Ramos (cell line): ENCODE results near the gene AOC3.
"Not testable (repeated sequence)": the region's sequence is repeated elsewhere in the genome, so short reads cannot be mapped to it uniquely, and the experiment has no call there.

Source experiments
- in situ Hi-C: fragments of 300-500 bp; cut with MboI; formaldehyde crosslinking; loops from one replicate; pipeline ENCODE4 v1.14.3; 2022; ENCODE audit warnings: low sequenced_read_pairs; ENCODE audit not compliant: unreplicated experiment

Gene AOC3

DNA sequence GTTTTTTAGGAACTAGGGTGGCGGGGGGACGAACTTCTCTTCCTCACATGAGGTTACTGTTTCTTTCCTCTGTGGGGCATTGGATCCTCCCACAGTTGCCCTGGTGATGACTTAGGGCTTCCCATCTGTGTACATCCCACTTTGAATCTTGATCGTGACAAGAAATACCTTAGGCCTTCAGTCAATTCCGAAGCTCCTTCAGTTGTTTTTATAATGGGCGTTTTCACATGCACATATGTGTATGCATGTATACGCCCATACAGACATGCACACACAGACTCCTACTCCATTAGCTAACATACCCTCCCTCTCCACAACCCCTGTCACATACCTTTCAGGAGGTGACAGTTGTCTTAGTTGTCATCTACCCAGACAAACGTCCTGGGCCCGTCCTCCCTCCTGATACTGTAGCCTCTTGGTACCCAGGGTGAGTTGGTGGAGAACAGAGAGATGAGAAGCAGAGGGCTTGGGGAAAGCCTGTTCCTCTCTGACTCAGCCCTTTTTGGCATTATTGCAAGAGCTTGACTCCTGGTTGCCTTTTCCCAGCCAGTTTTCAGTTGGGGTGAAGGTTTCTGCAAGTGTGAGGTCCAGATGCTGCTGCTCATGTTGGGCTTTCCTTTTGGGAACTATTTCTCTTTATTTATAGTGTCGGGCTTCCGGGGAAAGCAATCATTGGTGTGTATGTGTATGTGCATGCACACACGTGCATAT lies 8.9 kb upstream of the AOC3 start:
- in situ Hi-C loops, result loop anchor here (25.0 kb wide), 1 partner anchor 520 kb away; no protein-coding TSS in a partner anchor

DNA sequence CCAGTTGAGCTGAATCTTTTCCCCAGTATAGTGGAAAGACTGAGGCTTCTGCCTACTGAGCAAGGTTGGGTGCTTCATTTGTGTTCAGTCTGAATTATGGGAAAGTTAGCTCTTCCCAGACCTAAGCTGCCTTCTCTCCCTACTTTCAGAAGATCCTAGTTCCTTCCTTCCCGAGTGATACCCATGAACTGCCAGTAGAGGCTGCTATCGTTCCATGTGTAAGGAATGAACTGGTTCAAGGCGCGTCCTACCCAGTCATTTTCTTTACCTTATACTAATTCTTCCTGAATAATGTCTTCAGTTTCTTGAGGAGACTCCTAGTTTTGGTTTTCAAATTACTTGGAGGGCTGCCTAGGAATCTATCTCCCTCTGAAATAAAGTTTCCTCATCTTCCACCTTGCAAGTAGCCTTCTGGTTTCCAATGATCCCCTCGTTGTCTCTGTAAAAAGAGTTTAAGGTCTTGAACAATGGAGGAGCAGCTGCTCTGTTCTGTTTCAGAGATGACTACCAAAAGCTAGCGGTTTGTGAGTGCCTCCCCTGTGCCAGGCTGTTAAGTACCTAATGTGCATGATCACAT lies 7.6 kb upstream of the AOC3 start:
- in situ Hi-C loops, result loop anchor here (25.0 kb wide), 1 partner anchor 519 kb away; no protein-coding TSS in a partner anchor

DNA sequence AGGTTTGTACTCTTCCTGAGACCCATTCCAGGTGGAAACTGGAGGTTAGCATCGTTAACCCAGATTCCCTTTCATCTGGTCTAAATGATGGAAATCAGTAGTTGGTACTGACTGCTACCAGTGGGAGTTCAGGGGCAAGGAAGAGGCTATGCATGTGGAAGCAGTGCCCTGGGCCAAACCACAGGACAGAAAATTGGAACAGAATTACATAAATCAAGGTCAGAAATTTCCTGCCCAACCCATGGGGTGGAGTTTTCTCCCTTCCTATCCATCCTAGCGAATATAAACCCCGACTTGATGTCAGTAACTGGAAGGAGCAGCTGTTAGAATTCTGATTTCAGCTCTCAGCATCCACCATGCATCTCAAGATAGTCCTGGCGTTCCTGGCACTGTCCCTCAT lies 6.7 kb upstream of the AOC3 start, which contains the start of gene AOC2:
AOC2 (plus strand) TSS at position 310 of the 400 bp plus-strand sequence; CDS start at position 357, 47 bp downstream.
- in situ Hi-C loops, result loop anchor here (25.0 kb wide), 1 partner anchor 518 kb away; no protein-coding TSS in a partner anchor

DNA sequence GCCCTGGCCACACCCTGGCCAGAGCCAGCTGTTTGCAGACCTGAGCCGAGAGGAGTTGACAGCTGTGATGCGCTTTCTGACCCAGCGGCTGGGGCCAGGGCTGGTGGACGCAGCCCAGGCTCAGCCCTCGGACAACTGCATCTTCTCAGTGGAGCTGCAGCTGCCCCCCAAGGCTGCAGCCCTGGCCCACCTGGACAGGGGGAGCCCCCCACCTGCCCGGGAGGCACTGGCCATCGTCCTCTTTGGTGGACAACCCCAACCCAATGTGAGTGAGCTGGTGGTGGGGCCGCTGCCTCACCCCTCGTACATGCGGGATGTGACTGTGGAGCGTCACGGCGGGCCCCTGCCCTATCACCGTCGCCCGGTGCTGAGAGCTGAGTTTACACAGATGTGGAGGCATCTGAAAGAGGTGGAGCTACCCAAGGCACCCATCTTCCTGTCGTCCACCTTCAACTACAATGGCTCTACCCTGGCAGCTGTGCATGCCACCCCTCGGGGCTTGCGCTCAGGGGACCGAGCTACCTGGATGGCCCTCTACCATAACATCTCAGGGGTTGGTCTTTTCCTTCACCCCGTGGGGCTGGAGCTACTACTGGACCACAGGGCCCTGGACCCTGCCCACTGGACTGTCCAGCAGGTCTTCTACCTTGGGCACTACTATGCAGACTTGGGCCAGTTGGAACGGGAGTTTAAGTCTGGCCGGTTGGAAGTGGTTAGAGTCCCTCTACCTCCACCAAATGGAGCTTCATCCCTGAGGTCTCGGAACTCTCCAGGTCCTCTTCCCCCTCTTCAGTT lies 6.0 kb upstream of the AOC3 start:
- in situ Hi-C loops, result loop anchor here (25.0 kb wide), 1 partner anchor 517 kb away; no protein-coding TSS in a partner anchor

DNA sequence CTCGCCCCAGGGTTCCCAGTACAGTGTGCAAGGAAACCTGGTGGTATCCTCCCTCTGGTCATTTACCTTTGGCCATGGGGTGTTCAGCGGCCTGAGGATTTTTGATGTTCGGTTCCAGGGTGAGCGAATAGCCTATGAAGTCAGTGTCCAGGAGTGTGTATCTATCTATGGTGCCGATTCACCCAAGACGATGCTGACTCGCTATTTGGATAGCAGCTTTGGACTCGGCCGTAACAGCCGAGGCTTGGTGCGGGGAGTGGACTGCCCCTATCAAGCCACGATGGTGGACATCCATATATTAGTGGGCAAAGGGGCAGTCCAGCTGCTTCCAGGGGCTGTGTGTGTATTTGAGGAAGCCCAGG lies 5.5 kb upstream of the AOC3 start:
- in situ Hi-C loops, result loop anchor here (25.0 kb wide), 1 partner anchor 517 kb away; no protein-coding TSS in a partner anchor

DNA sequence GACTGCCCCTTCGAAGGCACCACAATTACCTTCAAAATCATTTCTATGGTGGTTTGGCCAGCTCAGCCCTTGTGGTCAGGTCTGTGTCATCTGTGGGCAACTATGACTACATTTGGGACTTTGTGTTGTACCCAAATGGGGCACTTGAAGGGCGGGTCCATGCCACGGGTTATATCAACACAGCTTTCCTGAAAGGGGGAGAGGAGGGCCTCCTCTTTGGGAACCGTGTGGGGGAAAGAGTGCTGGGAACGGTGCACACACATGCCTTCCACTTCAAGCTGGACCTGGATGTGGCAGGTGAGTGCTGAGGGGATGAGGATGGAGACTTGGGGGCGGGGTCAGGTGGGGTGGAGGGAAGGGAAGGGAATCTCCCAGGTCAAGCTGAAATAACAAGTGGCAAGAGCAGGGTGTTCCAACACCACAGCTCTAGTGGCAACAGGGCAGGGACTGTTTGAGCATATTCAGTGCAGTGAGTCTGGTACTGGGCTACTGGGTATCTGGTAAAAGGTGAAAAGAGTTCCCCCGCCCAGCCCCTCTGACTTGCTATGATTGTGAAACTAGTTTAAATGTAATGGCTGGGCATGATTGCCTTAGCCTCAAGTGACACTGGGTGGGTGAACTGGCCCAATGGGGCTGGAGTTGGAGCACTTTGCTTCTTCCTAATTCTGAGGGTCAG lies 4.9 kb upstream of the AOC3 start:
- in situ Hi-C loops, result loop anchor here (25.0 kb wide), 1 partner anchor 516 kb away; no protein-coding TSS in a partner anchor

DNA sequence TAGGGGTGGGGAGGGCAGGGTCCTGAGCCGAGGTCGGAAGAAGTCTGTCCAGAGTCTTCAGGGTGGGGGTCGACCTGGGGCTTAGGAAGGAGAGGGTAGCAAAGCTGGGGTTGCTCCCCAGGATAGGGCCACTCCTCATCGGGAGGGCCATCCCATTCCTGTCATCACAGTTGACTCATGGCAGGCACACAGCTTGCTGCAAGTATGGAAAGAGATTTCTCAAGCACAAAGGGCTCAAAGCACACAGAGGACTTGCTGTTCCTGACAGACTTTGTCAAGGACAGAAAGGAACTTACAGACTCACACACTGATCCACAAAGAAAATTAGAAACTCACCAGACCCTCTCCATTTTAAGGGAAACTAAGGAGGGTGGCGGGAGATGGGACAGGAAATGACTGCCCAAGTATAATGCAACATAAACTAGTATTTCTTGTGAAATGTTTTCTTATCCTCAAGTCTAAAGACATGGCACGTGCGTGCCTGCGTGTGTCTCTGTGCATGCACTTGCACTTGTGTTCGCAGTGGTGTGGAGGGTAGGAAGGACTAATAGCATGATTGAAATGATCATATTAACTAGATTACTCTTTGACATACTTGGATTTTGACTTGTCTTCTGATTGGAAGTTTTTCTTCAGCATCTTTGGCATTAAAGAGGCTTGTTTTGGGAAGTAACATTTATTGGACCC lies 4.3 kb upstream of the AOC3 start:
- in situ Hi-C loops, result loop anchor here (25.0 kb wide), 1 partner anchor 516 kb away; no protein-coding TSS in a partner anchor

DNA sequence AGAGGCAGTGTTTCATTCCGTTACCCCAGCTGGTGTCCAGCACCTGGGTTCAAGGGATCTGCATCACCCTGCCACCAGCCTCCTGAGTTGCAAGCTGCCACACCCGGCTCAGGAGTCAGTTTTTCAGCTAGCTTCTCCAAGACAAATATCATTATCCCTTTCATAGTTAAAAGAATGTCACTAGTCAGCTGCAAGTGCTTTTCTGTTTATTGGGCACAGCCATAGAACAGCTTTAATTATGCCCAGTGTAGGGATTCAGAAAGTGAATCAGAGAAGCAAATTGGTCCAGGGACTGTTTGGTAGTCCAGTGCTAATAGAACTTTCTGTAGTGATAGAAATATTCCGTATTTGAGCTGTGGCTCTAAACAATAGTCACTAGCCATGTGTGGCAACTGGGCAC lies 2.9 kb upstream of the AOC3 start:
- in situ Hi-C loops, result loop anchor here (25.0 kb wide), 1 partner anchor 514 kb away; no protein-coding TSS in a partner anchor

DNA sequence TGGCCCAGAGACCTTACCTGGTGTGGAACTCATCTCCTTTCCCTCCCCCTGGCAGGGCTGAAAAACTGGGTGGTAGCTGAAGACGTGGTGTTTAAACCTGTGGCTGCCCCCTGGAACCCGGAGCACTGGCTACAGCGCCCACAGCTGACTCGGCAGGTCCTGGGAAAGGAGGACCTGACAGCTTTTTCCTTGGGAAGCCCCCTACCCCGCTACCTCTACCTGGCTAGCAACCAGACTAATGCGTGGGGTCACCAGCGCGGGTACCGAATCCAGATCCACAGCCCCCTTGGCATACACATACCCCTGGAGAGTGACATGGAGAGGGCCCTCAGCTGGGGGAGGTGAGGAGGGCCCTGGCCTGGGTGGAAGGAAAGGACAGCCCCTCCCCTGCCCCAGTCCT lies 2.0 kb upstream of the AOC3 start:
- in situ Hi-C loops, result loop anchor here (25.0 kb wide), 1 partner anchor 513 kb away; no protein-coding TSS in a partner anchor

DNA sequence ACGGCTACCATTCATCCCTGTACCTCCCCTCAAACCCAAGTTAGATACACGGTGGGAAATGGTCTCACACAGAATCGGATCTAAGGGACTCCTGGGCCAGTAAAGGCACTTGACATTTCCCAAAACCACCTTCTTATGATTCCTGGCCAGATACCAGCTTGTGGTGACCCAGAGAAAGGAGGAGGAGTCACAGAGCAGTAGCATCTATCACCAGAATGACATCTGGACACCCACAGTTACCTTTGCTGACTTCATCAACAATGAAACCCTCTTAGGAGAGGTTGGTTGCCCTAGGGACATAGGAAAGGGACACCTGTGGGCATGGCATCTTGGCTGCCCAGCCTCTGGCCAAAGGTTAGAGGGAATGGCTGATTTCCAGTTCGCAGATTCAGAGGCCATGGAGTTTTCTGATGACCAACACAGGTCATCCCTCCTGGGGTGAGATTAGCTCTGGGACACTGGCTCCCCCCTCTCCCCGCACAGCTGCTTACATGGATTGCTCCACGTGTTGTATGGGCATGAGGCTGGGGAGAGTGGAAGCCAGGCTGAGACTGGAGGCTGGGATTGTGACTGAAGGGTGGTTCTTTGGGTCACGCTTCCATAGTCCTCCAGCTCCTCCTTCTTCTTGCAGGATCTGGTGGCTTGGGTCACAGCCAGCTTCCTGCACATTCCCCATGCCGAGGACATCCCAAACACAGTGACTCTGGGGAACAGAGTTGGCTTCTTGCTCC lies 1.4 kb upstream of the AOC3 start:
- in situ Hi-C loops, result loop anchor here (25.0 kb wide), 1 partner anchor 513 kb away; no protein-coding TSS in a partner anchor

DNA sequence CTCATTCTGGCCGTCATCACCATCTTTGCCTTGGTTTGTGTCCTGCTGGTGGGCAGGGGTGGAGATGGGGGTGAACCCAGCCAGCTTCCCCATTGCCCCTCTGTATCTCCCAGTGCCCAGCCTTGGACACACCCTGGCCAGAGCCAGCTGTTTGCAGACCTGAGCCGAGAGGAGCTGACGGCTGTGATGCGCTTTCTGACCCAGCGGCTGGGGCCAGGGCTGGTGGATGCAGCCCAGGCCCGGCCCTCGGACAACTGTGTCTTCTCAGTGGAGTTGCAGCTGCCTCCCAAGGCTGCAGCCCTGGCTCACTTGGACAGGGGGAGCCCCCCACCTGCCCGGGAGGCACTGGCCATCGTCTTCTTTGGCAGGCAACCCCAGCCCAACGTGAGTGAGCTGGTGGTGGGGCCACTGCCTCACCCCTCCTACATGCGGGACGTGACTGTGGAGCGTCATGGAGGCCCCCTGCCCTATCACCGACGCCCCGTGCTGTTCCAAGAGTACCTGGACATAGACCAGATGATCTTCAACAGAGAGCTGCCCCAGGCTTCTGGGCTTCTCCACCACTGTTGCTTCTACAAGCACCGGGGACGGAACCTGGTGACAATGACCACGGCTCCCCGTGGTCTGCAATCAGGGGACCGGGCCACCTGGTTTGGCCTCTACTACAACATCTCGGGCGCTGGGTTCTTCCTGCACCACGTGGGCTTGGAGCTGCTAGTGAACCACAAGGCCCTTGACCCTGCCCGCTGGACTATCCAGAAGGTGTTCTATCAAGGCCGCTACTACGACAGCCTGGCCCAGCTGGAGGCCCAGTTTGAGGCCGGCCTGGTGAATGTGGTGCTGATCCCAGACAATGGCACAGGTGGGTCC lies 607 bp downstream of the AOC3 start:
- in situ Hi-C loops, result not testable (repeated sequence)

DNA sequence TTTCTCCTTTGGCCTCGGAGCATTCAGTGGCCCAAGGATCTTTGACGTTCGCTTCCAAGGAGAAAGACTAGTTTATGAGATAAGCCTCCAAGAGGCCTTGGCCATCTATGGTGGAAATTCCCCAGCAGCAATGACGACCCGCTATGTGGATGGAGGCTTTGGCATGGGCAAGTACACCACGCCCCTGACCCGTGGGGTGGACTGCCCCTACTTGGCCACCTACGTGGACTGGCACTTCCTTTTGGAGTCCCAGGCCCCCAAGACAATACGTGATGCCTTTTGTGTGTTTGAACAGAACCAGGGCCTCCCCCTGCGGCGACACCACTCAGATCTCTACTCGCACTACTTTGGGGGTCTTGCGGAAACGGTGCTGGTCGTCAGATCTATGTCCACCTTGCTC lies 1.4 kb downstream of the AOC3 start:
- in situ Hi-C loops, result no loop called here

DNA sequence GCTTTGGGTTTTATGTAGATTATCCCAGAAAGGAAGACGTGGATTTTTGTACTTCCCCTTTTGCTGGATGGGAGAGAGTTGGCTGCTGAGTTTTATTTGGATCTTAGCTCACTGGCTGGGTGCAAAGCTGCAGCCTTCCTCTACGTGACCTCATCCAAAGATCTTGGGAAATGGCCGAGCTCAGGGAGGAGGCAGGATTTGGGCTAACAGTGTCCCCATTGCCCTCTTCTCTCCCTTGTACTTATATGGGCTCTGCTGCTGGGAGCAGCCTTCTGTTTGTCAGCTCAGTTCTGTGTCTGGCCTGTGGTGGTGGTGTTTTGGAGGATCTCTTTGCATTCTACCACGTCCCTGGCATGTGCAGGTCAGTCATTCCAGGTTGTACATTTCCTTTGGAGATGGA lies 2.0 kb downstream of the AOC3 start:
- in situ Hi-C loops, result no loop called here

DNA sequence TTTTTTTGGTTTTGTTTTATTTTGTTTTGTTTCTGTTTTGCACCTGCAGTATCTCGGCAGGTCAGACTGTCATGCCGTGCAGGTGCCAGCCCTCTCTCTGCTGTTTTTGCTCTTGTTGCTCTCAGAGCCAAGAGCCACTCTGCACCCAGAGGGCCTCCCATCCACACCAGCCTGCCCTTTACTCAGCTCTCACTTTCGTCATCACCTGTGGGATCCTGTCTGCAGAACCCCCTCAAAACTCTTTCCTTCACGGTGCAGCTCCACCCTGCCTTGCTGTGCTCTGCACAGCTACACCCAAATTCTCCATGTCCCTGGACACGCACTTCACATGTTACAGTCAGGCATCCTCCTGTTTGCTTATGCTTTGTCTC lies 2.6 kb downstream of the AOC3 start:
- in situ Hi-C loops, result no loop called here

DNA sequence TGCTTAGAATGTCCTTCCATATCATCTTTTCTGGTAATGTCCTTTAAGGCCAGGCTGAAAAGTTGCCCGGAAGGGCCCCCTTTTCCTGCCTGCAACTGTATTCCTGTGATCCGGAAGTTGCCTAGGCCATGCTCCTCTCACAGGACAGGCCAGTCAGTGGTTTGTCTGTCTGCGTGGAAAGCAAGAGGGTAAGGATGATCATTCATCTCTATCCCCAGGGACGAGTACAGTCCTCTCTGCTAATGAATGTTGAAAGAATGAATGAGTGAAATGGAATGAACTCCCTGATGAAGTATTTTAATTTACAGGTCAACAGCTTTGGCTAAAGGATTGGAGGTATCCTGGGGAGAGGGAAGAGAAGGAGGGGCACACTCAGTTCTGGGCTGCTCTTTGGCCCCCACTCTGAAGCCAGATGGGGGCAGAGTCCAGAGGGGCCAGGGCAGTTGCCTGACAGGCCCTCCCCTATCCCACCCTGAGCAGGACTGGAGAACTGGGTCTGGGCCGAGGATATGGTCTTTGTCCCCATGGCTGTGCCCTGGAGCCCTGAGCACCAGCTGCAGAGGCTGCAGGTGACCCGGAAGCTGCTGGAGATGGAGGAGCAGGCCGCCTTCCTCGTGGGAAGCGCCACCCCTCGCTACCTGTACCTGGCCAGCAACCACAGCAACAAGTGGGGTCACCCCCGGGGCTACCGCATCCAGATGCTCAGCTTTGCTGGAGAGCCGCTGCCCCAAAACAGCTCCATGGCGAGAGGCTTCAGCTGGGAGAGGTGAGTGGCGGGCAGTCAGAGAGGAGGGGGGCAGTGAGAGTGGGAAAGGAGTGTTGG lies 3.2 kb downstream of the AOC3 start:
- in situ Hi-C loops, result no loop called here

DNA sequence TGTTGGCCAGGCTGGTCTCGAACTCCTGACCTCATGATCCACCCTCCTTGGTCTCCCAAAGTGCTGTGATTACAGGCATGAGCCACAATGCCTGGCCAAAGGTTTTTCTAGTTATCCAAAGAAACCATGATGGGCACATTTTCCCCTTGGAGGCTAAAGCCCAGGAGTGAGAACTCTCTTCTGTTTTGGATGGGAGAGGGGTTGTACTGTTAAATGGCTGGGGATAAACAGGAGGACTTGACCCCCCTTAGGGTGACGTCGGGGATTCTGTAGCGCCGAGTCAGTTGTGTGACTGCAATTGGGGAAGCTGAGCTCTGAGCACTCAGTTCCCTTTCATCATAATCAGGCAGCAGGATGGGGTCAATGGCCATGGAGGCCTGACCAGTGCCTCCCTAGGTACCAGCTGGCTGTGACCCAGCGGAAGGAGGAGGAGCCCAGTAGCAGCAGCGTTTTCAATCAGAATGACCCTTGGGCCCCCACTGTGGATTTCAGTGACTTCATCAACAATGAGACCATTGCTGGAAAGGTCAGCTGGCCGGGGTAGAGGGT lies 4.1 kb downstream of the AOC3 start:
- in situ Hi-C loops, result no loop called here

DNA sequence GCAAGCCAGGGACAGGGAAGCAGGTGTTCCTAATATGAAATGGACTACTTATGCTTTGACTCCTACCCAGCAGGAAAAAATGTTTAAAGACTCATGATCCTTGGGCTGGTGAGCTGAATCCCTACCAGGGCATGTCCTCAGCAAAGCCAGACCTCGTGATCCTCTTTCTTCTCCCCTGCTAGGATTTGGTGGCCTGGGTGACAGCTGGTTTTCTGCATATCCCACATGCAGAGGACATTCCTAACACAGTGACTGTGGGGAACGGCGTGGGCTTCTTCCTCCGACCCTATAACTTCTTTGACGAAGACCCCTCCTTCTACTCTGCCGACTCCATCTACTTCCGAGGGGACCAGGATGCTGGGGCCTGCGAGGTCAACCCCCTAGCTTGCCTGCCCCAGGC lies 5.1 kb downstream of the AOC3 start:
- in situ Hi-C loops, result not testable (repeated sequence)
